Measurements from ENCODE around the gene ZMYM1. TPM values are rescaled to one million over a fixed set of nuclear protein-coding genes. Genes with fewer than 3 reads are reported as not detected.

Gene ZMYM1
- total and polyA plus RNA-seq, 2 of the 8 experiments (the other 6 are each of a cell fraction or from before 2014, with no cell fraction given): 10.0 to 41.3 TPM

GRCh38 chr1:35111106-35111505, 31.9 kb downstream of the ZMYM1 start:
- ChIA-PET POLR2A (ENCODE audit: partially characterized antibody) (interaction anchor here (0.8 to 1.2 kb wide), 3 partner anchors 9 to 75 kb away, joined by 3 to 4 read pairs (median 3); no protein-coding TSS in a partner anchor), CTCF (ENCODE audit: partially characterized antibody) (interaction anchor here (0.6 to 1.6 kb wide), 3 partner anchors 125 to 223 kb away, joined by 3 read pairs; partner anchors contain the start of gene DLGAP3)
- TF ChIP-seq ZNF274 (IDR thresholded peaks at IDR 0.05; ENCODE audit: borderline replicate concordance, extremely low read depth, low read length) (no peak), CREB1 (IDR thresholded peaks at IDR 0.05) (no peak), CEBPB (IDR thresholded peaks at IDR 0.05; ENCODE audit: low read depth, low read length) (no peak), RBBP5 (IDR thresholded peaks at IDR 0.05; ENCODE audit: borderline replicate concordance, low read depth, low read length) (no peak), USF2 (IDR thresholded peaks at IDR 0.05; ENCODE audit: low read length) (no peak), BCL11A (IDR thresholded peaks at IDR 0.05; ENCODE audit: low read depth in 2 of 2, low read length in 2 of 2) (no peak), ATF3 (IDR thresholded peaks at IDR 0.05; ENCODE audit: insufficient read depth, low read depth, low read length) (no peak), ATF2 (IDR thresholded peaks at IDR 0.05; ENCODE audit: low read length) (no peak), ASH2L (IDR thresholded peaks at IDR 0.05; ENCODE audit: low read length) (no peak), SP1 (IDR thresholded peaks at IDR 0.05; ENCODE audit: low read depth, low read length) (no peak), KDM4A (IDR thresholded peaks at IDR 0.05; ENCODE audit: low read depth, low read length, severe bottlenecking) (no peak)
- whole genome bisulfite sequencing, 2 experiments (ENCODE audit: extremely low coverage in 1 of 2, insufficient coverage in 1 of 2, insufficient read length in 1 of 2, insufficient replicate concordance in 2 of 2, low coverage in 1 of 2, low lambda C conversion rate in 2 of 2, missing lambda C conversion rate in 1 of 2): 96% methylated on average over 1 of the region's 1 CpG; no CpG with 5 or more reads in 1 of the 2 experiments
- peaks cover 0 to 50% (median 11%) of the 10 kb centered on the region in 4 experiments; a peak in 4 of 8 replicates for H3K36me3 ChIP-seq (ENCODE audit: control insufficient read depth in 2 of 4, insufficient read depth in 4 of 4, low read length in 3 of 4)
- no peak overlapping the region for H2BK15ac ChIP-seq (ENCODE audit: low read length)
- H3K79me1 ChIP-seq (ENCODE audit: low read depth, low read length): no peaks in the 10 kb centered on the region
- DNase-seq (ENCODE audit: low read depth in 1 of 2, low spot score in 2 of 2) (no peak), FAIRE-seq (no peak)
- H2BK20ac ChIP-seq (ENCODE audit: low read length): no peak overlapping the region
- H2AK5ac ChIP-seq (ENCODE audit: low read depth, low read length): no peak overlapping the region
- H4K5ac ChIP-seq (ENCODE audit: insufficient read length, low read depth, low read length): no peak overlapping the region
- no peak overlapping the region for H2AFZ ChIP-seq (ENCODE audit: low read length)
- no peak overlapping the region for H2BK5ac ChIP-seq (ENCODE audit: low read depth, low read length)
- H3K18ac ChIP-seq (ENCODE audit: extremely low read depth, low read length): no peak overlapping the region
- no peaks in the 10 kb centered on the region for H3K9me3 ChIP-seq (ENCODE audit: insufficient read depth in 2 of 2, low read depth in 1 of 2, low read length in 1 of 2)
- H4K91ac ChIP-seq (replicated peaks; ENCODE audit: insufficient read length, low read length): no peak overlapping the region
- H2BK120ac ChIP-seq (replicated peaks; ENCODE audit: low read depth, low read length): no peak overlapping the region
- H3K4me2 ChIP-seq (ENCODE audit: insufficient read depth in 1 of 2, low read depth in 2 of 2, low read length in 2 of 2): no peak overlapping the region
- no peak overlapping the region for H3K56ac ChIP-seq (replicated peaks; ENCODE audit: insufficient read length, low read depth, low read length)
- H3K9ac ChIP-seq (replicated peaks in 1 of 4; ENCODE audit: extremely low read depth in 1 of 4, low read depth in 3 of 4, low read length in 3 of 4): no peak overlapping the region
- no peaks in the 10 kb centered on the region for H3K4me1 ChIP-seq (replicated peaks in 1 of 4; ENCODE audit: control insufficient read depth in 3 of 4, insufficient read depth in 4 of 4, low read length in 3 of 4)
- H3K4me3 ChIP-seq (ENCODE audit: extremely low read depth in 1 of 4, insufficient read depth in 2 of 4, low read depth in 3 of 4, low read length in 4 of 4): no peak overlapping the region
- no peak overlapping the region for H3K23ac ChIP-seq (ENCODE audit: insufficient read length)
- no peak overlapping the region for H2BK12ac ChIP-seq (ENCODE audit: low read depth, low read length)
- no peak overlapping the region for H3K4ac ChIP-seq (replicated peaks; ENCODE audit: insufficient read length, low read depth, low read length)
- no peaks in the 10 kb centered on the region for H3K27me3 ChIP-seq (replicated peaks in 1 of 4; ENCODE audit: control insufficient read depth in 3 of 4, extremely low read depth in 1 of 4, insufficient read depth in 3 of 4, low read length in 3 of 4)
- no peaks in the 10 kb centered on the region for H4K20me1 ChIP-seq (replicated peaks in 1 of 2; ENCODE audit: control insufficient read depth in 1 of 2, insufficient read depth in 2 of 2, low read length in 2 of 2)
- H3K79me2 ChIP-seq (ENCODE audit: control insufficient read depth in 1 of 2, insufficient read depth in 2 of 2, low read length in 2 of 2): no peaks in the 10 kb centered on the region
- H3K14ac ChIP-seq (ENCODE audit: insufficient read length): no peak overlapping the region
- no peak overlapping the region for H4K8ac ChIP-seq (ENCODE audit: extremely low read depth, insufficient read depth, low read length)
- H3K27ac ChIP-seq (ENCODE audit: low read depth, low read length): no peak overlapping the region
- no peaks in the 10 kb centered on the region for H3K23me2 ChIP-seq (ENCODE audit: low read depth, low read length)
